CD4-positive, CD25-positive, alpha-beta regulatory T cell (primary cell): Measurements from ENCODE around the gene COIL. TPM values are rescaled to one million over a fixed set of nuclear protein-coding genes. Genes with fewer than 3 reads are reported as not detected.

Experiments
- ATAC-seq, 2 donors: fragments of 150-1000 bp; cut with Tn5 transposase; one replicate each; pipeline ENCODE4 v1.10.0; 2021; ENCODE audit warnings: low read depth in 2 of 2, moderate number of reproducible peaks in 2 of 2, moderate library complexity in 1 of 2
- DNase-seq, 3 donors: peaks; one replicate each; pipeline versions ENCODE4 v3.0.0 to v3.0.0-alpha.2; 2012 to 2022; ENCODE audit warnings: mixed read lengths in 1 of 3
- H3K27ac ChIP-seq: one replicate; pipeline ENCODE4 v1.7.0; 2013; ENCODE audit warnings: mild to moderate bottlenecking, low read length; ENCODE audit not compliant: insufficient read depth, poor library complexity, severe bottlenecking
- H3K27me3 ChIP-seq: one replicate; pipeline ENCODE4 v1.7.0; 2013; ENCODE audit warnings: low read length; ENCODE audit not compliant: control insufficient read depth, insufficient read depth
- H3K36me3 ChIP-seq: one replicate; pipeline ENCODE4 v1.7.0; 2013; ENCODE audit warnings: mild to moderate bottlenecking, low read length, moderate library complexity; ENCODE audit not compliant: control insufficient read depth, insufficient read depth
- H3K4me1 ChIP-seq: 2 replicates; pipeline ENCODE4 v1.7.0; 2013; ENCODE audit warnings: mild to moderate bottlenecking, low read length; ENCODE audit not compliant: insufficient read depth, control insufficient read depth, poor library complexity, severe bottlenecking
- H3K4me3 ChIP-seq: one replicate; pipeline ENCODE4 v1.7.0; 2013; ENCODE audit warnings: low read depth, mild to moderate bottlenecking, low read length, moderate library complexity
- H3K9me3 ChIP-seq, 2 experiments: 1 replicate in 1 of 2; 2 replicates in 1 of 2; pipeline ENCODE4 v1.7.0; 2013; ENCODE audit warnings: low read length in 2 of 2, mild to moderate bottlenecking in 1 of 2, moderate library complexity in 1 of 2; ENCODE audit not compliant: control insufficient read depth in 2 of 2
- H3K27ac Mint-ChIP-seq, 3 donors: one replicate each; pipeline ENCODE4 v1.8.0; 2020 to 2022; ENCODE audit warnings: mild to moderate bottlenecking in 3 of 3, mixed read lengths in 3 of 3, moderate library complexity in 2 of 3
- H3K27me3 Mint-ChIP-seq: one replicate; pipeline ENCODE4 v1.8.0; 2022; ENCODE audit warnings: mild to moderate bottlenecking, mixed read lengths
- H3K36me3 Mint-ChIP-seq: one replicate; pipeline ENCODE4 v1.8.0; 2020; ENCODE audit warnings: mixed read lengths
- H3K4me1 Mint-ChIP-seq, 4 donors: one replicate each; pipeline ENCODE4 v1.8.0; 2020 to 2022; ENCODE audit warnings: mixed read lengths in 4 of 4, mild to moderate bottlenecking in 1 of 4
- H3K4me3 Mint-ChIP-seq, 4 donors: one replicate each; pipeline ENCODE4 v1.8.0; 2020 to 2022; ENCODE audit warnings: mild to moderate bottlenecking in 4 of 4, mixed read lengths in 4 of 4, moderate library complexity in 3 of 4
- H3K9me3 Mint-ChIP-seq, 7 donors: one replicate each; pipeline ENCODE4 v1.8.0; 2020 to 2022; ENCODE audit warnings: mixed read lengths in 7 of 7, mild to moderate bottlenecking in 3 of 7, moderate library complexity in 2 of 7
- polyA plus RNA-seq, 4 donors: library from polyadenylated mRNA; unstranded; fragments of 300-500 nt; fragmentation: Illumina TruSeq; gene quantifications; one replicate each; pipeline ENCODE4 v1.2.3, GENCODE V29; 2021
- total RNA-seq: library from RNA; stranded (reverse); gene quantifications from one replicate; pipeline ENCODE4 v1.2.3, GENCODE V29; 2022

Gene COIL
- total and polyA plus RNA-seq, 5 donors from 2014 or later: 15.4 to 21.4 (median 18.6) TPM

GRCh38 chr17:56891751-56892150 lies 69.1 kb downstream of the COIL start:
- H3K4me1 Mint-ChIP-seq: peaks cover 0 to 7% (median 0%) of the 10 kb centered on the region in 4 donors
- no peak overlapping the region for H3K27ac ChIP-seq
- no peaks in the 10 kb centered on the region for H3K4me1 ChIP-seq
- peaks cover 13 to 14% of the 10 kb centered on the region in 2 experiments for H3K9me3 ChIP-seq
- peak; percentile 14 to 33 (median 27) for DNase-seq
- H3K27me3 ChIP-seq: no peaks in the 10 kb centered on the region
- H3K36me3 ChIP-seq: peaks cover 90% of the 10 kb centered on the region
- no peak overlapping the region for H3K4me3 ChIP-seq
- no peak overlapping the region for H3K4me3 Mint-ChIP-seq
- H3K36me3 Mint-ChIP-seq: peaks cover 57% of the 10 kb centered on the region
- peak overlapping the region in 1 of 3 donors; percentile 0 for H3K27ac Mint-ChIP-seq
- no peaks in the 10 kb centered on the region for H3K27me3 Mint-ChIP-seq
- peak in 1 of 2 donors; percentile 47 for ATAC-seq
- H3K9me3 Mint-ChIP-seq: peaks cover 0 to 18% (median 2%) of the 10 kb centered on the region in 7 donors

GRCh38 chr17:56890906-56891674 lies 69.8 kb downstream of the COIL start:
- no peak for ATAC-seq

GRCh38 chr17:56890390-56890789 lies 70.5 kb downstream of the COIL start:
- H3K9me3 ChIP-seq: peaks cover 13 to 14% of the 10 kb centered on the region in 2 experiments
- H3K27me3 ChIP-seq: no peaks in the 10 kb centered on the region
- peaks cover 62% of the 10 kb centered on the region for H3K36me3 Mint-ChIP-seq
- H3K4me3 Mint-ChIP-seq: no peak overlapping the region
- H3K4me1 ChIP-seq: no peaks in the 10 kb centered on the region
- no peak overlapping the region for H3K27ac ChIP-seq
- H3K27ac Mint-ChIP-seq: no peak overlapping the region
- ATAC-seq: no peak
- no peaks in the 10 kb centered on the region for H3K27me3 Mint-ChIP-seq
- no peak overlapping the region for H3K4me3 ChIP-seq
- DNase-seq: no peak
- H3K4me1 Mint-ChIP-seq: peaks cover 0 to 10% (median 0%) of the 10 kb centered on the region in 4 donors
- peaks cover 83% of the 10 kb centered on the region for H3K36me3 ChIP-seq
- peaks cover 0 to 18% (median 2%) of the 10 kb centered on the region in 7 donors for H3K9me3 Mint-ChIP-seq

More at GRCh38 chr17:56890906-56891674, 69.8 kb downstream of the COIL start:
- Histone ChIP-seq H3K27me3 (no peaks in the 10 kb centered on the region), H3K9me3 (peaks cover 13 to 14% of the 10 kb centered on the region in 2 experiments), H3K4me3 (no peak overlapping the region), H3K27ac (no peak overlapping the region), H3K4me1 (no peaks in the 10 kb centered on the region), H3K36me3 (peaks cover 90% of the 10 kb centered on the region)
- H3K27ac Mint-ChIP-seq: peak overlapping the region in 1 of 3 donors; percentile 28
- H3K9me3 Mint-ChIP-seq: peaks cover 0 to 18% (median 2%) of the 10 kb centered on the region in 7 donors
- H3K4me3 Mint-ChIP-seq: no peak overlapping the region
- H3K36me3 Mint-ChIP-seq: peaks cover 62% of the 10 kb centered on the region
- H3K4me1 Mint-ChIP-seq: peaks cover 0 to 9% (median 0%) of the 10 kb centered on the region in 4 donors
- no peak for DNase-seq
- H3K27me3 Mint-ChIP-seq: no peaks in the 10 kb centered on the region

Other genes with a start within 250 kb of the COIL start
- gene C17orf67, start 127.1 kb downstream of the COIL start, total RNA-seq: 6.2 TPM
- gene C17orf67, start 127.1 kb downstream of the COIL start, polyA plus RNA-seq: 1 to 10 TPM; 1.5 to 2.4 (median 2.1) TPM
- gene DGKE, start 126.9 kb downstream of the COIL start, total RNA-seq: 45.5 TPM
- gene DGKE, start 126.9 kb downstream of the COIL start, polyA plus RNA-seq: 1 to 10 TPM; 6.2 to 9.5 (median 7.4) TPM
- gene TRIM25, start 47.0 kb downstream of the COIL start, total RNA-seq: 58.3 TPM
- 1 to 10 TPM; 4.6 to 7.8 (median 5.7) TPM for gene TRIM25, start 47.0 kb downstream of the COIL start, polyA plus RNA-seq
- gene SCPEP1, start 17.1 kb upstream of the COIL start, total RNA-seq: 14.5 TPM
- 10 to 100 TPM; 18.9 to 24.9 (median 23.3) TPM for gene SCPEP1, start 17.1 kb upstream of the COIL start, polyA plus RNA-seq
- gene AKAP1, start 124.2 kb upstream of the COIL start, total RNA-seq: 27.8 TPM
- 10 to 100 TPM in 3 of 4 donors, 1 to 10 TPM in 1; 9.8 to 16.7 (median 14.6) TPM for gene AKAP1, start 124.2 kb upstream of the COIL start, polyA plus RNA-seq